ENCODE data around the gene CHGA. TPM values are rescaled to one million over a fixed set of nuclear protein-coding genes. Genes with fewer than 3 reads are reported as not detected.

The CHGA gene
- polyA plus RNA-seq, 1 donor = 708 TPM

GRCh38 chr14:92960706-92961566, 38.0 kb downstream of the CHGA start:
- no peaks in the 10 kb centered on the region for H3K27me3 ChIP-seq (ENCODE audit: control insufficient read depth, insufficient read depth, low read length)
- peaks cover 5% of the 10 kb centered on the region for H3K4me1 ChIP-seq (ENCODE audit: control insufficient read depth, insufficient read depth, low read length)
- peaks cover 5% of the 10 kb centered on the region for H3K9me3 ChIP-seq (ENCODE audit: control insufficient read depth, low read depth, low read length)
- no peak overlapping the region for H3K27ac ChIP-seq (ENCODE audit: low read length)
- no CpG with 5 or more reads among the region's 18 CpGs for WGBS (ENCODE audit: insufficient coverage, low lambda C conversion rate)
- no peak overlapping the region for H3K4me3 ChIP-seq (ENCODE audit: low read length)
- H3K36me3 ChIP-seq (ENCODE audit: control insufficient read depth, insufficient read depth, low read length) = peaks cover 64% of the 10 kb centered on the region
- no peak for DNase-seq

- H3K4me1 ChIP-seq (ENCODE audit: control insufficient read depth, insufficient read depth, low read length) = peaks cover 5% of the 10 kb centered on the region
- no CpG with 5 or more reads among the region's 7 CpGs for WGBS (ENCODE audit: insufficient coverage, low lambda C conversion rate)
- no peaks in the 10 kb centered on the region for H3K27me3 ChIP-seq (ENCODE audit: control insufficient read depth, insufficient read depth, low read length)
- no peak overlapping the region for H3K4me3 ChIP-seq (ENCODE audit: low read length)
- peaks cover 5% of the 10 kb centered on the region for H3K9me3 ChIP-seq (ENCODE audit: control insufficient read depth, low read depth, low read length)
- H3K27ac ChIP-seq (ENCODE audit: low read length) = no peak overlapping the region
- no peak for DNase-seq
- H3K36me3 ChIP-seq (ENCODE audit: control insufficient read depth, insufficient read depth, low read length) = peaks cover 59% of the 10 kb centered on the region
Observed at GRCh38 chr14:92961567-92961855, 38.6 kb downstream of the CHGA start.

GRCh38 chr14:92962031-92962830, 39.3 kb downstream of the CHGA start:
- H3K36me3 ChIP-seq (ENCODE audit: control insufficient read depth, insufficient read depth, low read length) = peaks cover 52% of the 10 kb centered on the region
- peaks cover 5% of the 10 kb centered on the region for H3K9me3 ChIP-seq (ENCODE audit: control insufficient read depth, low read depth, low read length)
- H3K27me3 ChIP-seq (ENCODE audit: control insufficient read depth, insufficient read depth, low read length) = no peaks in the 10 kb centered on the region
- WGBS (ENCODE audit: insufficient coverage, low lambda C conversion rate) = no CpG with 5 or more reads among the region's 20 CpGs
- peaks cover 5% of the 10 kb centered on the region for H3K4me1 ChIP-seq (ENCODE audit: control insufficient read depth, insufficient read depth, low read length)
- H3K4me3 ChIP-seq (ENCODE audit: low read length) = no peak overlapping the region
- H3K27ac ChIP-seq (ENCODE audit: low read length) = no peak overlapping the region
- no peak for DNase-seq

- Histone ChIP-seq H3K27me3 (ENCODE audit: control insufficient read depth, insufficient read depth, low read length) (no peaks in the 10 kb centered on the region), H3K4me1 (ENCODE audit: control insufficient read depth, insufficient read depth, low read length) (peaks cover 5% of the 10 kb centered on the region), H3K36me3 (ENCODE audit: control insufficient read depth, insufficient read depth, low read length) (peaks cover 47% of the 10 kb centered on the region), H3K4me3 (ENCODE audit: low read length) (no peak overlapping the region), H3K27ac (ENCODE audit: low read length) (no peak overlapping the region), H3K9me3 (ENCODE audit: control insufficient read depth, low read depth, low read length) (peaks cover 5% of the 10 kb centered on the region)
- no CpG with 5 or more reads among the region's 11 CpGs for WGBS (ENCODE audit: insufficient coverage, low lambda C conversion rate)
- no peak for DNase-seq
Observed at GRCh38 chr14:92962831-92963095, 39.8 kb downstream of the CHGA start.

- H3K27ac ChIP-seq (ENCODE audit: low read length) = no peak overlapping the region
- H3K4me1 ChIP-seq (ENCODE audit: control insufficient read depth, insufficient read depth, low read length) = peaks cover 5% of the 10 kb centered on the region
- no peak for DNase-seq
- no CpG with 5 or more reads among the region's 14 CpGs for WGBS (ENCODE audit: insufficient coverage, low lambda C conversion rate)
- H3K36me3 ChIP-seq (ENCODE audit: control insufficient read depth, insufficient read depth, low read length) = peaks cover 39% of the 10 kb centered on the region
- H3K27me3 ChIP-seq (ENCODE audit: control insufficient read depth, insufficient read depth, low read length) = no peaks in the 10 kb centered on the region
- no peak overlapping the region for H3K4me3 ChIP-seq (ENCODE audit: low read length)
- H3K9me3 ChIP-seq (ENCODE audit: control insufficient read depth, low read depth, low read length) = peaks cover 5% of the 10 kb centered on the region
Observed at GRCh38 chr14:92963301-92964123, 40.6 kb downstream of the CHGA start.

- Histone ChIP-seq H3K27me3 (ENCODE audit: control insufficient read depth, insufficient read depth, low read length) (no peaks in the 10 kb centered on the region), H3K36me3 (ENCODE audit: control insufficient read depth, insufficient read depth, low read length) (peaks cover 32% of the 10 kb centered on the region), H3K27ac (ENCODE audit: low read length) (no peak overlapping the region), H3K9me3 (ENCODE audit: control insufficient read depth, low read depth, low read length) (peaks cover 5% of the 10 kb centered on the region), H3K4me3 (ENCODE audit: low read length) (no peak overlapping the region), H3K4me1 (ENCODE audit: control insufficient read depth, insufficient read depth, low read length) (no peaks in the 10 kb centered on the region)
- DNase-seq = no peak
- WGBS (ENCODE audit: insufficient coverage, low lambda C conversion rate) = no CpG with 5 or more reads among the region's 12 CpGs
Observed at GRCh38 chr14:92964124-92965109, 41.5 kb downstream of the CHGA start.

GRCh38 chr14:92965281-92965680, 42.3 kb downstream of the CHGA start:
- peaks cover 5% of the 10 kb centered on the region for H3K9me3 ChIP-seq (ENCODE audit: control insufficient read depth, low read depth, low read length)
- peaks cover 6% of the 10 kb centered on the region for H3K4me1 ChIP-seq (ENCODE audit: control insufficient read depth, insufficient read depth, low read length)
- WGBS (ENCODE audit: insufficient coverage, low lambda C conversion rate) = no CpG with 5 or more reads among the region's 1 CpG
- peaks cover 27% of the 10 kb centered on the region for H3K36me3 ChIP-seq (ENCODE audit: control insufficient read depth, insufficient read depth, low read length)
- H3K4me3 ChIP-seq (ENCODE audit: low read length) = no peak overlapping the region
- H3K27ac ChIP-seq (ENCODE audit: low read length) = no peak overlapping the region
- DNase-seq = no peak
- no peaks in the 10 kb centered on the region for H3K27me3 ChIP-seq (ENCODE audit: control insufficient read depth, insufficient read depth, low read length)

- DNase-seq = no peak
- Histone ChIP-seq H3K4me1 (ENCODE audit: control insufficient read depth, insufficient read depth, low read length) (peaks cover 14% of the 10 kb centered on the region), H3K27me3 (ENCODE audit: control insufficient read depth, insufficient read depth, low read length) (no peaks in the 10 kb centered on the region), H3K4me3 (ENCODE audit: low read length) (no peak overlapping the region), H3K36me3 (ENCODE audit: control insufficient read depth, insufficient read depth, low read length) (peaks cover 15% of the 10 kb centered on the region), H3K27ac (ENCODE audit: low read length) (no peak overlapping the region), H3K9me3 (ENCODE audit: control insufficient read depth, low read depth, low read length) (peaks cover 5% of the 10 kb centered on the region)
- no CpG with 5 or more reads among the region's 2 CpGs for WGBS (ENCODE audit: insufficient coverage, low lambda C conversion rate)
Observed at GRCh38 chr14:92967346-92967926, 44.5 kb downstream of the CHGA start.

- Histone ChIP-seq H3K36me3 (ENCODE audit: control insufficient read depth, insufficient read depth, low read length) (peaks cover 12% of the 10 kb centered on the region), H3K4me3 (ENCODE audit: low read length) (no peak overlapping the region), H3K4me1 (ENCODE audit: control insufficient read depth, insufficient read depth, low read length) (peaks cover 14% of the 10 kb centered on the region), H3K9me3 (ENCODE audit: control insufficient read depth, low read depth, low read length) (peaks cover 8% of the 10 kb centered on the region), H3K27me3 (ENCODE audit: control insufficient read depth, insufficient read depth, low read length) (no peaks in the 10 kb centered on the region), H3K27ac (ENCODE audit: low read length) (no peak overlapping the region)
- no peak for DNase-seq
- WGBS (ENCODE audit: insufficient coverage, low lambda C conversion rate) = 100% methylated on average over 1 of the region's 14 CpGs
Observed at GRCh38 chr14:92968291-92969020, 45.5 kb downstream of the CHGA start.

Measured in large intestine (tissue), 3 donors.